Upper lobe of right lung (tissue), 1 donor: ENCODE results near the gene CNTN4. TPM values are rescaled to one million over a fixed set of nuclear protein-coding genes. Genes with fewer than 3 reads are reported as not detected.

ENCODE experiments used
- ATAC-seq: fragments of 200-7000 bp; cut with Tn5 transposase; one replicate; pipeline ENCODE4 v1.9.1; 2020; ENCODE audit warnings: mild to moderate bottlenecking, moderate library complexity
- DNase-seq: peaks from one replicate; pipeline ENCODE4 v3.0.0-alpha.2; 2020
- H3K27ac ChIP-seq: fragments of 200-600 bp; one replicate; pipeline ENCODE4 v1.8.0; 2022
- H3K27me3 ChIP-seq: fragments of 200-600 bp; one replicate; pipeline ENCODE4 v1.8.0; 2022; ENCODE audit warnings: mild to moderate bottlenecking
- H3K36me3 ChIP-seq: fragments of 200-600 bp; one replicate; pipeline ENCODE4 v1.8.0; 2022
- H3K4me1 ChIP-seq: fragments of 200-600 bp; one replicate; pipeline ENCODE4 v1.8.0; 2022
- H3K4me3 ChIP-seq: fragments of 200-600 bp; one replicate; pipeline ENCODE4 v1.8.0; 2022; ENCODE audit warnings: mild to moderate bottlenecking
- H3K9me3 ChIP-seq: fragments of 200-600 bp; one replicate; pipeline ENCODE4 v1.8.0; 2022
- intact Hi-C: fragments of 100-400 bp; cut with DNase I; formaldehyde crosslinking; loops from one replicate; pipeline ENCODE4 v1.11.0; 2022
- total RNA-seq: library from RNA; stranded (reverse); fragmentation: NEBNext Ultra II Directional; extraction: Animal tissue kit (Norgen Biotek cat#: 25700); gene quantifications from one replicate; pipeline ENCODE4 v1.2.1, GENCODE V29; 2021
- TF ChIP-seq, protein P1 (sequence below): fragments of 200-600 bp; IDR thresholded peaks from one replicate; pipeline ENCODE4 v1.8.0; 2022; ENCODE audit warnings: antibody characterized with exemption
- donor health status: DM: no; HTN: yes; CAD: no; lungs with severe emphysema.

Gene CNTN4
- total RNA-seq, 1 donor from 2014 or later, result 11.3 TPM

DNA sequence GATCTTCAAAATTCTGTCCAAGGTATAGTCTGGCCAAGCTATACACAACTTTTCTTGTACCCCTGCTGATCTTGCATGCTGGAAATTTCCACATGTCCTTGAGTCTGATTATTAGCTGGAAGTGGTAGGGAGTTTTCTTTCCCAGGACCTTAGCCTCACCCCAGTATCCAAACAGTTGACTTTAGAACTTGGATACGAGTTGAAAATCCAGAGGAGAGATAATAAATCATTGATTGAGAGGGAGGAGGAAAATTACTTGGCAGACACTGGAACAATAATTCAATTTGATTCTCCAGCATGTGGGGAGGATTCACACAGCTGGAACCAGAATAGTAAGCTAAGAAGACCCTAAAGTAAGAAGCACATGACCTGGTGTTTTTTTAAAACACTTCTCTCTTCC, 895.1 kb downstream of the CNTN4 start:
- Histone ChIP-seq H3K4me3 (no peak overlapping the region), H3K27me3 (no peaks in the 10 kb centered on the region), H3K9me3 (no peaks in the 10 kb centered on the region), H3K27ac (no peak overlapping the region), H3K4me1 (peaks cover 4% of the 10 kb centered on the region), H3K36me3 (no peaks in the 10 kb centered on the region)
- TF ChIP-seq, protein P1, sequence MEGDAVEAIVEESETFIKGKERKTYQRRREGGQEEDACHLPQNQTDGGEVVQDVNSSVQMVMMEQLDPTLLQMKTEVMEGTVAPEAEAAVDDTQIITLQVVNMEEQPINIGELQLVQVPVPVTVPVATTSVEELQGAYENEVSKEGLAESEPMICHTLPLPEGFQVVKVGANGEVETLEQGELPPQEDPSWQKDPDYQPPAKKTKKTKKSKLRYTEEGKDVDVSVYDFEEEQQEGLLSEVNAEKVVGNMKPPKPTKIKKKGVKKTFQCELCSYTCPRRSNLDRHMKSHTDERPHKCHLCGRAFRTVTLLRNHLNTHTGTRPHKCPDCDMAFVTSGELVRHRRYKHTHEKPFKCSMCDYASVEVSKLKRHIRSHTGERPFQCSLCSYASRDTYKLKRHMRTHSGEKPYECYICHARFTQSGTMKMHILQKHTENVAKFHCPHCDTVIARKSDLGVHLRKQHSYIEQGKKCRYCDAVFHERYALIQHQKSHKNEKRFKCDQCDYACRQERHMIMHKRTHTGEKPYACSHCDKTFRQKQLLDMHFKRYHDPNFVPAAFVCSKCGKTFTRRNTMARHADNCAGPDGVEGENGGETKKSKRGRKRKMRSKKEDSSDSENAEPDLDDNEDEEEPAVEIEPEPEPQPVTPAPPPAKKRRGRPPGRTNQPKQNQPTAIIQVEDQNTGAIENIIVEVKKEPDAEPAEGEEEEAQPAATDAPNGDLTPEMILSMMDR, result no peak
- ATAC-seq (no peak), DNase-seq (no peak)
- intact Hi-C loops, result no loop called here

DNA sequence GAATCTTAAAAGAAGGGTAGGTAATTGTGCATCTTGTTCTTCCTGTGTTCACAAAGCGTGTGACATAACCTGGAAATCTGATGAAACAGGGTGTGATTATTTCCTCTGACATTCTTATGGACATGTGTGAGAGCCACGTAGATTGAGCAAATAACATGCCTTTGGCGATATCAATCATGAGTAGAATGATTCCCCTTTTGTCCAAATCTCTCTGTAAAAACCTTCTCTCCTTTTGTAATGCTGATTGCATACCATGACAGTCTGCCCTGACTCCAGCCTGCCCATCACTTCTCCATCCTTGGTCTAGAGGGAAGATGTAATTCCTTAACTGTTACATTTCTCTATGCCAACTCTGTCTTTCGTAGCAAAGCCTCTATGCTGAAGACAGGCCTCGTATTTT, 896.5 kb downstream of the CNTN4 start:
- no peak overlapping the region for H3K4me3 ChIP-seq
- TF ChIP-seq, protein P1, result no peak
- no peak for DNase-seq
- H3K36me3 ChIP-seq, result no peaks in the 10 kb centered on the region
- intact Hi-C loops, result no loop called here
- no peaks in the 10 kb centered on the region for H3K27me3 ChIP-seq
- peaks cover 4% of the 10 kb centered on the region for H3K4me1 ChIP-seq
- no peak overlapping the region for H3K27ac ChIP-seq
- no peak for ATAC-seq
- no peaks in the 10 kb centered on the region for H3K9me3 ChIP-seq

DNA sequence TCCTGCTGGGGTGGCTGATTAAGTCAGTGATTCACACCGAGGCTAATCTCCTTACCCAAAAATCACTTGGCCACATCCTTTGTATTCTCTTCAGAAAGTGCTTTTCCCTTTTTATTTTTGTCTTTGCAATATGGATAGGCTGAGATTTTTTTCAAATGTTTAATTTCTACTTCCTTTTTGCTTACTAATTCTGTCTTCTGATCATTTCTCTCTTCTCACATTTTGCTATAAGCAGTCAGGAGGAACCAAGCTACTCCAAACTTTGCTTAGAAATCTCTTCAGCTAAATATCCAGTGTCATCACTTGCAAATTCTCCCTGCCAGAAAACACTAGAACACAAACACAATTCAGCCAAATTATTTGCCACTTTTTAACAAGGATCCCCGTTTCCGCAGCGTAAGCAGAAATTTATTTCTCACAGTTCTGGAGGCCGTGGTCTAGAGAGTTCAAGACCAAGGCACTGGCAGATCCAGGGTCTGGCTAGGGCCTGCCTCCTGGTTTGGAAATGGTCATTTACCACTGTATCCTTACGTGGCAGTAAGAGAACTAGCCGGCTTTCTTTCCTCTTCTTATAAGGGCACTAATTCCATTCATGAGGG, 906.6 kb downstream of the CNTN4 start:
- H3K27me3 ChIP-seq, result no peaks in the 10 kb centered on the region
- DNase-seq (no peak), ATAC-seq (no peak)
- TF ChIP-seq, protein P1, result no peak
- no peaks in the 10 kb centered on the region for H3K9me3 ChIP-seq
- H3K36me3 ChIP-seq, result no peaks in the 10 kb centered on the region
- no peaks in the 10 kb centered on the region for H3K4me1 ChIP-seq
- no peak overlapping the region for H3K27ac ChIP-seq
- intact Hi-C loops, result no loop called here
- no peak overlapping the region for H3K4me3 ChIP-seq

DNA sequence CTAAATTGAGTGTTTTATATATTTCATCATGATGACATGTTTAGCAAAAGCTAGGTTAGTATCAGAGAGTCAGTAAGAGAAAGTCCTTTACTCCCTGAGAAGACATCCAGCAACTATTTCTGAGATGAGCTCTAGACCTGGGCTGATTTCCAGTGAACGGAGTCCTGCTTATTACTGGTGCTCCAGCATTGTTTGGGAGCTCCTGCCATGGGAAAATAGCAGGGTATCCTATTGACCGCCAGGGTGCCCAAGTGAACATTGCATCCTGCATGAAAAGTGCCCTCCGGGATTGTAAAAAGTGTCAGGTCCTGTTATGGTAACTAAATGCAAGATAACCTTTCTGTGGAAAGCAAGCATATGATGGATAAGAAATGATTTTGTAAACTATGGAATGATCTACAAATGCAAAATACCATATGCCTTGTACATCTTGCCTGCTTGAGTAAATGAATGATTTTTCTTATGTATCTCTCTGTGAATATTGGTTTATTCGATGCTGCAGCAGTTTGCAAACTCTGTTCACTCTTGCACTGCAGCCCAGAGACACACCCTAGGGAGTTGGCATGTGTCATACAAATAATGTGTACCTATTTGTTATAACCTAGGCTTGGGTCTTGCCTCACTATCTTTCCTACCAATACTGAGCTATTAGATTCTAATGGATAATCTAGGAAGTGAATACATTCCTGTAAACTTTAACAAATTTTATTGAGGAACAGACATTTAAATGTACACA, 914.8 kb downstream of the CNTN4 start:
- intact Hi-C loops, result no loop called here

DNA sequence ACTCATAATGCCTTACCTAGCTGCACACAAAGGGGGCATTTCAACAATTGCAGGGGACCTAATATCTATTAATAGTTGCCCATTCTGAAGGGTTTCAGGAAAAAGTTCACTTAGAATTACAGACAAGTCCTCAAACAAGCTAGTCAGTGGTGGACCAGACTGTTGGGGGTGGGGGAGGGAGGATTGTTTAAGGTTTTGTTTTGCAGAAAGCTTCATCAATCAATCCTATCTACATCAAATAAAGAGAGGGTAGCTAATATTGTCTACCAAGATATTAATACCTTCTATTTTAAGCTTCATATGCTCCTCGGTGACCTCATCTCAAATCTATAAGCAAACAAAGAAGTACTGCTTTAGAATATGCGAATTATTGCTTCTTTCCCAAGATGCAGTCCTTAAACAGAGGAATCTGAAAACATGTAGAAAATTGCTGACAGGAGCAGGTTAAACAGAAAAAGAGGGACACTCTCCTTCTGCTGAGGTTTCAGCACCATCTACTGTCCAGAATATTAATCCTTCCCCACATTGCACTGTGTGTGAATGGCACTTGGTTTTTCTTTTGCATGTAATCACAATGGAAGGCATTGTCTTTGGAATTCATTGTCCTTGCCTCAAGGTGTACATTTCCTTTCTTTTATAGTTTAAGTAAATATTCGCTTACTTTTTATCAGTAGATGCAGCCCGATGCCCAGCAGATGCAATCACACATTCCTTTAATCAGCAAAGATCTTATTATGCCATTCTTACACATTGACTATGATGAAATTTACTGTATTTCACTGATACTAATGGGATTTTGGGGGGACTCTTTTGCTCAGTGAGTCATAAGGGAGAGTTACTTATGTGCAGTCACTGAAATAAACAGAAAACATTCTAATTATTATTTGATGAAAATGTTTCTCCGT, 916.8 kb downstream of the CNTN4 start:
- DNase-seq (no peak), ATAC-seq (peak; percentile 89)
- no peaks in the 10 kb centered on the region for H3K36me3 ChIP-seq
- no peaks in the 10 kb centered on the region for H3K9me3 ChIP-seq
- peaks cover 9% of the 10 kb centered on the region for H3K4me1 ChIP-seq
- H3K27ac ChIP-seq, result no peak overlapping the region
- no peak overlapping the region for H3K4me3 ChIP-seq
- no peaks in the 10 kb centered on the region for H3K27me3 ChIP-seq
- intact Hi-C loops, result no loop called here
- TF ChIP-seq, protein P1, result peak; percentile 57

More for the DNA sequence above, 914.8 kb downstream of the CNTN4 start:
- peak; percentile 27 for ATAC-seq
- H3K4me3 ChIP-seq, result no peak overlapping the region
- no peaks in the 10 kb centered on the region for H3K9me3 ChIP-seq
- TF ChIP-seq, protein P1, result no peak
- no peaks in the 10 kb centered on the region for H3K36me3 ChIP-seq
- peaks cover 9% of the 10 kb centered on the region for H3K4me1 ChIP-seq
- no peaks in the 10 kb centered on the region for H3K27me3 ChIP-seq
- H3K27ac ChIP-seq, result no peak overlapping the region
- no peak for DNase-seq
